ENCODE results near the gene SLC15A1.

- TF ChIP-seq CTCF (IDR thresholded peaks at IDR 0.05) = no peak
- TF ChIP-seq CBX8 (IDR thresholded peaks at IDR 0.05) = no peak
- TF ChIP-seq RAD21 (conservative IDR thresholded peaks at IDR 0.05 in 1 of 2, IDR thresholded peaks at IDR 0.05 in 1 of 2) = no peak
- no peak for TF ChIP-seq JUN (IDR thresholded peaks at IDR 0.05)
- TF ChIP-seq ELK1 (IDR thresholded peaks at IDR 0.05; ENCODE audit: low read depth, low read length) = no peak
- no peak for TF ChIP-seq POLR2AphosphoS2 (conservative IDR thresholded peaks at IDR 0.05; ENCODE audit: low read length)
- TF ChIP-seq POLR2A (IDR thresholded peaks at IDR 0.05; ENCODE audit: low read length) = no peak
- TF ChIP-seq REST (IDR thresholded peaks at IDR 0.05) = no peak
- no peak for TF ChIP-seq SMC3 (IDR thresholded peaks at IDR 0.05)
- no peak for TF ChIP-seq CHD4 (IDR thresholded peaks at IDR 0.05; ENCODE audit: borderline replicate concordance)
- TF ChIP-seq SREBF2 (IDR thresholded peaks at IDR 0.05) = no peak
Measured at GRCh38 chr13:98658131-98658530, 94.3 kb downstream of the SLC15A1 start.

All from A549 (cell line).